HL-60 (cell line): ENCODE measurements around the gene SH3GL2.

ENCODE experiments used
- DNase-seq, 2 experiments: peaks; one replicate each; pipeline ENCODE4 v3.0.0-alpha.2; 2010 to 2020; ENCODE audit warnings: low read depth in 1 of 2, low spot score in 1 of 2
- H3K27ac ChIP-seq: fragments of 250-450 bp; sonication (Bioruptor Pico); replicated peaks from 2 replicates; pipeline ENCODE4 v1.5.1; 2020; ENCODE audit warnings: mild to moderate bottlenecking, moderate library complexity
- H3K27me3 ChIP-seq: fragments of 250-450 bp; sonication (Bioruptor Pico); 2 replicates; pipeline ENCODE4 v1.5.1; 2021; ENCODE audit warnings: mild to moderate bottlenecking, moderate library complexity; ENCODE audit not compliant: insufficient read depth, poor library complexity, severe bottlenecking
- H3K4me3 ChIP-seq: replicated peaks from 2 replicates; pipeline ENCODE4 v1.5.1; 2011; ENCODE audit warnings: mild to moderate bottlenecking, control low read depth, low read length; ENCODE audit not compliant: insufficient read depth
- CTCF ChIP-seq: IDR thresholded peaks from one replicate; pipeline ENCODE4 v1.5.1; 2011; ENCODE audit warnings: low read length, control low read depth, inconsistent platforms; ENCODE audit not compliant: insufficient read depth
- GABPA ChIP-seq: IDR thresholded peaks from 2 replicates; pipeline ENCODE4 v1.6.1; 2012; ENCODE audit warnings: low read depth
- POLR2AphosphoS5 ChIP-seq: IDR thresholded peaks from 2 replicates; pipeline ENCODE4 v1.6.1; 2012; ENCODE audit warnings: low read depth
- REST ChIP-seq: IDR thresholded peaks from 2 replicates; pipeline ENCODE4 v1.6.1; 2012; ENCODE audit warnings: low read depth; ENCODE audit not compliant: insufficient replicate concordance
- SPI1 ChIP-seq: IDR thresholded peaks from 2 replicates; pipeline ENCODE4 v1.6.1; 2012; ENCODE audit warnings: low read depth, mild to moderate bottlenecking, borderline replicate concordance

SH3GL2 gene

GRCh38 chr9:17535176-17535575, 43.7 kb upstream of the SH3GL2 start:
- no peak for TF ChIP-seq CTCF
- TF ChIP-seq GABPA = no peak
- TF ChIP-seq REST = no peak
- no peak for TF ChIP-seq SPI1
- TF ChIP-seq POLR2AphosphoS5 = no peak
- Histone ChIP-seq H3K27me3 (no peaks in the 10 kb centered on the region), H3K4me3 (no peak overlapping the region), H3K27ac (no peak overlapping the region)
- DNase-seq = no peak

GRCh38 chr9:17536027-17536426, 42.8 kb upstream of the SH3GL2 start:
- TF ChIP-seq POLR2AphosphoS5 (no peak), GABPA (no peak)
- no peak for DNase-seq
- Histone ChIP-seq H3K4me3 (no peak overlapping the region), H3K27me3 (no peaks in the 10 kb centered on the region), H3K27ac (no peak overlapping the region)

GRCh38 chr9:17551023-17551422, 27.8 kb upstream of the SH3GL2 start:
- no peak overlapping the region for H3K4me3 ChIP-seq
- no peaks in the 10 kb centered on the region for H3K27me3 ChIP-seq
- DNase-seq = no peak
- H3K27ac ChIP-seq = no peak overlapping the region
- TF ChIP-seq REST (no peak), SPI1 (no peak), CTCF (no peak), GABPA (no peak), POLR2AphosphoS5 (no peak)

GRCh38 chr9:17555362-17556054, 23.4 kb upstream of the SH3GL2 start:
- Histone ChIP-seq H3K27ac (no peak overlapping the region), H3K4me3 (no peak overlapping the region), H3K27me3 (no peaks in the 10 kb centered on the region)
- TF ChIP-seq CTCF (no peak), REST (no peak), SPI1 (no peak), POLR2AphosphoS5 (no peak), GABPA (no peak)
- DNase-seq = no peak
